ENCODE results near the gene RPE.

Gene RPE

DNA sequence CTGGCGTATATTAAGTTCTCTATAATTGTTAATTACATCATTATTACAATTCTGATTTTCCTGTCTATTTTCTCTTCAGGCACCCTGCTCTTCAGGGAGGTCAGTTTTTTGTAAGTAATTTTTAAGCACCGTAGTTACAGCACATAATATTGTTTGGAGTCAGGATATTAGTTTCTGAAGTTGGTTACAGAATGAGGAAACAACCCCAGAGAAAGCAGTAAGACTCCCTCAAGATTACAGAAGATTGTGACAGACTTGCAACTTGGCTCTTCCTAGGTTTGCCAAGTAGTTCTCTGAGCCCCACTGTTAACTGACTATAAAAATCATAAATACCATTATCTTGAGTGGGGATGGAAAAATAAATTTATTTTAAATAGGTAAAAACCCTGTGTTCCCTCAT lies 921 bp downstream of the RPE start:
- DNase-seq: no peak

GRCh38 chr2:210004881-210005280 lies 2.4 kb downstream of the RPE start:
- DNase-seq: no peak

GRCh38 chr2:210007895-210008294 lies 5.5 kb downstream of the RPE start:
- no peak for DNase-seq

- no peak for DNase-seq
These were observed 6.7 kb downstream of the RPE start for GRCh38 chr2:210009126-210009525.

- DNase-seq: no peak
These were observed 7.5 kb downstream of the RPE start for GRCh38 chr2:210009896-210010295.

GRCh38 chr2:210020138-210020537 lies 17.7 kb downstream of the RPE start:
- DNase-seq: no peak

GRCh38 chr2:210022824-210023223 lies 20.4 kb downstream of the RPE start:
- DNase-seq: no peak

- no peak for DNase-seq
These were observed 25.2 kb downstream of the RPE start for GRCh38 chr2:210027608-210028007.

DNA sequence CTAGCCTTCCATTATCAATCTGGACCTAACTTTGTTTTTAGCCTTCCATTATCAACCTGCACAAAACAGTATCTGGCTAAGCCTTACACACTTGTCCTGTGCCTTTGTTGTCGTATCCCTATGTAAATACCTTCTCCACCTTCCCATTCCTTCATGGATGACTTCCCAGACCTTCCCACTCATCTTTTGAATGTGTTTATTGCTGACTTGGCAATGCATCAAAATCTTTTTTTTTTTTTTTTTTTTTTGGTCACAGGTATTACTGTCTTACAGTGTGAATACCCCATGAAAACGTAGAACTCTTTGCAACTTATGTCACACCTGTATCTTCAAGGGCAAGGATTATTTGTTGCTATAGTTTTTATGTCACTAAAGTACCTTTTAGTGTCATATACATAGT lies 25.7 kb downstream of the RPE start:
- no peak for DNase-seq

DNA sequence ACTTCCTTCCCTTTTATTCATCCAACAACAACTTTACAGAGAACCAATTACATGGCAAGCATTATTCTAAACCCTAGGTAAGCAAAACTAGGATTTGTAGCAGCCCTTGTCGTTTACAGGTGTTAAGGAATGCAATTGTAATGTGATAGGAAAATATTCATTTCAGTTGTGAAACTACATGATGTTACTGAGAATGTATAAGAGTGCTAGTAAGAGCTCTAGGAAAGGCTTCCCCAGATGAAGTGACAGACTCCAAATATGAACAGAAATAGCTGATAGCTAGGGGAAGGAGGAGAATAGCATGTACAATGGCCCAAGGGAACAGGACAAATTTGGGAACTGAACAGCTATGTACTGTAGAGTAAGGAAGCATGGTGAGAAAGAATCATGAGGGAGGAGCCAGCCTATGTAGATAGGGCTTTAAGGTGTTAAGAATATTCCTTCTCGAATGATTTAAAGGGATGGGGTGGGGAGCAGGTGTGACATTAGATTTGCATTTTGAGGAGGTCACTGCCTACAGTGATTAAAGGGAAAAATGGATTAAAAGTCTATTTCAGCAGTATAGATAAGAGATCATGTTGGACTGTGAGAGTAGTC lies 31.7 kb downstream of the RPE start:
- DNase-seq: no peak

- no peak for DNase-seq
These were observed 33.2 kb downstream of the RPE start for GRCh38 chr2:210035679-210036078.

DNA sequence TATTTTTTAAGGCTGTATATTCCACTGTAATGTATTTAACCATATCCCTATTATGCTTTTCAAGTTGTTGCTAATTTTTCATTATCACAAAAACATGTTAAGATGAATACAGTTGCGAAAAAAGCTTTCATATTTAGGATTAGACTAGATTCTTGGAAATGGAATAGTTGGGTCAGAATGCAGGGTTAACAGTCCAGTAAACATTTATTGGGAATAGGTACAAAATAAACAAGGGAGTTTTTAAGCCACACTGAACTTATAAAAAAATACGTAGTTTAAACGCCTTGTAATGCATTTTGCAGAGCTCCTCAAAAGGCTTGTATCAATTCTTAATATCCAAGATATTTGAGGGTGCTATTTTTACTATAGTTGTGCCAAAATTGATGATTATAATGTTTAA lies 35.6 kb downstream of the RPE start:
- no peak for DNase-seq

DNA sequence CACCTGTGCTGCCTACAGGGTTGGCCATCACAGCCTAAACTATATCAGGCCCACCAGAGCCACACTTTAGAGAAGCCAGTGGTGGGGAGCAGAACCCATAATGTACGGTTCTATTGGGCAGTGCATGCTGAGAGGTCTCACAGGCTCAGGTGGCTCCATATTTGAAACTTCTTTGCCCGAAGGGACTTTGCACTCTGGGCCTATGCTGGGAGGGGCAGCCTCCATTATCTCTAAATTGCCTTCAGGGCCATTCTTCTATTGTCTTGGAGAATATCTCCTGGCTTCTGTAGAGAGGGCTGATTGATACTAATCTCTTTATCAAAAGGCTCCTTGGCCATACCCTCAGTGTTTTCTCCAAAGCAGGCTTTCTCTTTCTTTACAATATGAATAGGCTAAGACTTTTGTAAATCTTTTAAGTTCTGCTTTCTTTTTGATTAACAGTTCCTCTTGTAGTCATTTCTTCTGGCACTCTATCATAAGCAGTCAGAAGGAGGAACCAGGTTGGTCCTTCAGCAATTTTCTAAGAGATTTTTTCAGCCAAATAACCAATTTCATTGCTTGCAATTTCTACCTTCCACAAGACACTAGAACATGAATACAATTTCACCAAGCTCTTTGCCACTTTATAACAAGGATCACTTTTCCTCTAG lies 44.5 kb downstream of the RPE start:
- no peak for DNase-seq

DNA sequence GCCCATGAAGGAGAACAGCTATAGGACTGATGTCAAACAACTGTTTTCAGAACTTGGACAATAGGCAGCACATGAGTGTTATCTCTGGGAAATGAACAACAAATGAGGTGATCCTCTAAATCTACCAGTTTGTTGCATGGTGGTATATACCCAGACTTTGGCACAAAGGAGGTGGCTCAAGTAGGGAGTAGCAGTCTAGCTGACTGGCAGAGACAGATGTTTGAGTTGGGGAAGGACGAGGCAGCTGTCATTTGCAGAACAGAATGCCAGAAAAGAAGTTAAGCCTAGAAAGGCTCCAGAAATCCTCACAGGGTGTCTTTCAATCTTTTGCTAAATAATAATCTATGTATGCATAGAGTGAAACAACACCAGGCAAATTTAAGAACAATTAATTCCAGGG lies 47.4 kb downstream of the RPE start:
- DNase-seq: no peak

DNA sequence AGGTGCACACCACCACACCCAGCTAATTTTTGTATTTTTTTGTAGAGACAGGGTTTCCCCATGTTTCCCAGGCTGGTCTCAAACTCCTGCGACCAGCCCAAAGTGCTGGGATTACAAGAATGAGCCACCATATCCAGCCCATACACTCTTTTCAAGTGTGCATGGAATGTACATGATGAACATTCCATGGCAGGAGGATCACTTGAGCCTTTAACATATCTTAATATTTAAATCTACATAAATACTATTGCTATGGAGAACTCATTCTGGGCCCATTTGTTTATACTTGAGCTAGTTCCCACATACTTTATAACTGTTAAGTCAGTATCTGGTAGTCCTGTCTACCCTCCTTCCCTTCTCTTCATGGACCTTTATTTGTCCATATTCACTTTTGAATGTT lies 48.4 kb downstream of the RPE start:
- DNase-seq: no peak

GRCh38 chr2:210054696-210055095 lies 52.3 kb downstream of the RPE start:
- DNase-seq: no peak

GRCh38 chr2:210055825-210056224 lies 53.4 kb downstream of the RPE start:
- no peak for DNase-seq

DNA sequence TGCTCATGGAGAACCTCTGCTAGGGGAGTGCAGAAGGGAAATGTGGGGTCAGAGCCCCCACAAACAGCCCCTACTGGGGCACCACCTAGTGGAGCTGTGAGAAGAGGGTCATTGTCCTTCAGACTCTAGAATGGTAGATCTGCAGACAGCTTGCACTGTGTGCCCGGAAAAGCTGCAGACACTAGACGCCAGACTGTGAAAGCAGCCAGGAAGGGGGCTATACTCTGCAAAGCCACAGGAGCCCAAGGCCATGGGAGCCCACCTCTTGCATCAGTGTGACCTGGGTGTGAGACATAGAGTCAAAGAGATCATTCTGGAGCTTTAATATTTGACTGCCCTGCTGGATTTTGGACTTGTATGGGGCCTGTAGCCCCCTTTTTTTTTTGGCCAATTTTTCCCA lies 60.9 kb downstream of the RPE start:
- DNase-seq: no peak

Measured in T-helper 9 cell (primary cell).